ENCODE results near the gene SLC13A5. TPM values are rescaled to one million over a fixed set of nuclear protein-coding genes. Genes with fewer than 3 reads are reported as not detected.
"Not testable (repeated sequence)": the region's sequence is repeated elsewhere in the genome, so short reads cannot be mapped to it uniquely, and the experiment has no call there.

The SLC13A5 gene
- total RNA-seq, 1 donor from 2014 or later = 0.48 TPM

GRCh38 chr17:6711081-6711674 lies 2.0 kb downstream of the SLC13A5 start:
- no peak for DNase-seq (ENCODE audit: low spot score)

- no peak for DNase-seq (ENCODE audit: low spot score)
These were observed 2.9 kb downstream of the SLC13A5 start for GRCh38 chr17:6710317-6710716.

- DNase-seq (ENCODE audit: low spot score) = no peak
These were observed 4.7 kb downstream of the SLC13A5 start for GRCh38 chr17:6708357-6708961.

GRCh38 chr17:6706996-6707395 lies 6.2 kb downstream of the SLC13A5 start:
- no peak for DNase-seq (ENCODE audit: low spot score)

GRCh38 chr17:6706499-6706898 lies 6.7 kb downstream of the SLC13A5 start:
- no peak for DNase-seq (ENCODE audit: low spot score)

- no peak for DNase-seq (ENCODE audit: low spot score)
These were observed 8.6 kb downstream of the SLC13A5 start for GRCh38 chr17:6704470-6705052.

GRCh38 chr17:6703751-6704150 lies 9.4 kb downstream of the SLC13A5 start:
- no peak for DNase-seq (ENCODE audit: low spot score)

- DNase-seq (ENCODE audit: low spot score) = no peak
These were observed 10.5 kb downstream of the SLC13A5 start for GRCh38 chr17:6702567-6703215.

- DNase-seq (ENCODE audit: low spot score) = peak; percentile 12
These were observed 11.4 kb downstream of the SLC13A5 start for GRCh38 chr17:6701719-6702118.

- DNase-seq (ENCODE audit: low spot score) = no peak
These were observed 12.2 kb downstream of the SLC13A5 start for GRCh38 chr17:6700948-6701307.

- DNase-seq (ENCODE audit: low spot score) = no peak
These were observed 12.9 kb downstream of the SLC13A5 start for GRCh38 chr17:6699997-6700947.

- no peak for DNase-seq (ENCODE audit: low spot score)
These were observed 15.2 kb downstream of the SLC13A5 start for GRCh38 chr17:6698004-6698403.

GRCh38 chr17:6696906-6697305 lies 16.3 kb downstream of the SLC13A5 start:
- no peak for DNase-seq (ENCODE audit: low spot score)

GRCh38 chr17:6695565-6695964 lies 17.6 kb downstream of the SLC13A5 start:
- DNase-seq (ENCODE audit: low spot score) = no peak

- DNase-seq (ENCODE audit: low spot score) = no peak
These were observed 18.1 kb downstream of the SLC13A5 start for GRCh38 chr17:6695051-6695450.

GRCh38 chr17:6691958-6692357 lies 21.2 kb downstream of the SLC13A5 start:
- DNase-seq (ENCODE audit: low spot score) = not testable (repeated sequence)

- no peak for DNase-seq (ENCODE audit: low spot score)
These were observed 21.6 kb downstream of the SLC13A5 start for GRCh38 chr17:6691546-6691945.

- no peak for DNase-seq (ENCODE audit: low spot score)
These were observed 22.5 kb downstream of the SLC13A5 start for GRCh38 chr17:6690641-6691040.

GRCh38 chr17:6688944-6689343 lies 24.2 kb downstream of the SLC13A5 start:
- no peak for DNase-seq (ENCODE audit: low spot score)

- DNase-seq (ENCODE audit: low spot score) = no peak
These were observed 27.1 kb downstream of the SLC13A5 start for GRCh38 chr17:6686026-6686425.

- no peak for DNase-seq (ENCODE audit: low spot score)
These were observed 28.0 kb downstream of the SLC13A5 start for GRCh38 chr17:6684881-6685767.
